Activated T-cell treated with anti-CD3 and anti-CD28 coated beads for 48 hours (primary cell): ENCODE results near the gene RASSF9.

Experiments used
- DNase-seq: peaks from one replicate; pipeline ENCODE4 v3.0.0-alpha.2; 2020; ENCODE audit warnings: low read depth

Gene RASSF9

DNA sequence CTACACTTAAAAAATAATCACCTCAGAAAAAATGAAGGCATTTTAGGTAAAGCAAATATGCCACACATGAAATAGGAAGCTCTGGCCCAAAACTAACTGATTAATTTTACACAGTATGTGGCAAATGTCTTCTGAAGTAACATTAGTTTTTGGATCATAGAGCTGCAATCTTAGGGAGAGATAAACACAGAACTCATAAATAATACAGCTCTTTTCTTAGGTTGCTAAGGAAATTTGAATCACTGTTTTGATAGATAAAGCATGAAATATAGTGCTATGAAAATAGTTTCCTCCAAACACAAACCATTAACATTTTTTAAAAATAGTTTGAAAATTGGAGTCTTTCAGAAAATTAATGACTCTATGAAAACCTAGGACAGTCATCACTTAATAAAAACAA lies 15.0 kb downstream of the RASSF9 start:
- no peak for DNase-seq

DNA sequence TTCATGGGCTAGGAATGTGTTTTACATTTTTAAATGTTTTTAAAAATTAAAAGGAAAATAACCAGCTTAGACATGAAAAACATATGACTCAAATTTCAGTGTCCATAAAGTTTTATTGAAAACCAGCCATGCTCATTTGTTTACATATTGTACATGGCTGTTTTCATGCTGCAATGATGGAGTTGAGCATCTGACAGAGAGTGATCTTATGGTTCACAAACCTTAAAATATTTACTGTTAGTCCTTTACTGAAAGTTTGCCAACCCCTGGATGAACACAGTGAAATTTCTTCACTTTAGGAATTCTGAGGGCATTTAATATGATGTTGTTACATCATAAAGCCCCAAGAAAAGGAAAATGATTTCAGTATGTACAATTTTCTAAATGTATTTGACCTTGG lies 16.1 kb downstream of the RASSF9 start:
- no peak for DNase-seq

DNA sequence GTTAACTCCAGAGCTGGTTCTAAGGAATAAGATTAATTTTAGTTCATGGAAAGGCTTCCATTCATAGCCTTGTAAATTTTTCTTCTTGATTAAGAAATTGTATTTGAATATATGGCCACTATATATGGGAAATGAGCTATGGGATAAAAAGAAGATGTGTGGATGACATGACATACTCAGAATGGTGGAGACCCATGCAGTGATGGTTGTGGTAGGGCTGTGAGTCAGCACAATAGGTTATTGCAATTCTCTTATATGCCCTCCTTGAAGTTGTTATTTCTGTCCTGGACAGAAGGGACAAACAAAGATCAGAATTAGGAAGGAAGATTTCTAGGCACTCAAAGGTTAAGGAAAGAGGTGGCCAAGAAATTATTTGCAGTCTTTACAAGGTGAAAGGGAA lies 21.5 kb downstream of the RASSF9 start:
- no peak for DNase-seq

DNA sequence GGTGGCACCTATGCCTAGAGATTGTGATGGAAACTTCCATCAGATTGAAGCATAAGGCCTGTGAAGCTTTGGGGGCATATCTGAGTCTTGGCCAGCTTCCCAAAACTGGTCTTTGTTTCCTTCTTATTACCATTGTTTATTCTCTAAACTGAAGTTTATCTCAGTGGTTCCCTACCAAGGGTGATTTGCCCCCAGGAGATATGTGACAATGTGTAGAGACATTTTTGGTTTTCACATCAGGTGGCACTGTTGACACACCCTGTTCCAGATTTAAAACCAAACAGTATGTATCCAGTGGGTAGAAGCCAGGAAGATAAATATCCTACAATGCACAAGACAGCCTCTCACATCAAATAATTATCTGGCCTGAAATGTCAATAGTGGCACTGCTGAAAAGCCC lies 22.1 kb downstream of the RASSF9 start:
- no peak for DNase-seq

- DNase-seq, result no peak
Observed at GRCh38 chr12:85809500-85809899, 26.7 kb downstream of the RASSF9 start.

GRCh38 chr12:85807730-85808129 lies 28.5 kb downstream of the RASSF9 start:
- DNase-seq, result no peak

DNA sequence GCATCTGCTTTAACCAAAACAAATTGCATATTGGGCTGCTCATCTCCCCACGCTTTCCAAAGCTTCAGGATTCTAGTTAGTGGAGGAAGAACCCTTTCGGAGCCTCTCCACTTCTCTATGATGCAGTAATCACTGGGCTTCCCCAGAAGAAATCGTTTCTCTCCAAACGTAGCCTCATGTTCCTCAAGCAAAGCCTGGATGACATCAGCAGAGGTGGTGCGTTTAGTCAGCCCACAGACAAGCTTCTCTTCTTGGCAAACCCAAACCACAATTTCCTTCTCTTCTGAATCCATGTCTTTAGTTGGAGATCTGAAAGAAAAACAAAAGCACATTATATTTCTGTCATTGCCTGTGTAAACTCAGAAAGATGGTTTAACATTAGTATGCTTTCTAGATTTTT lies 30.6 kb downstream of the RASSF9 start:
- DNase-seq, result no peak

DNA sequence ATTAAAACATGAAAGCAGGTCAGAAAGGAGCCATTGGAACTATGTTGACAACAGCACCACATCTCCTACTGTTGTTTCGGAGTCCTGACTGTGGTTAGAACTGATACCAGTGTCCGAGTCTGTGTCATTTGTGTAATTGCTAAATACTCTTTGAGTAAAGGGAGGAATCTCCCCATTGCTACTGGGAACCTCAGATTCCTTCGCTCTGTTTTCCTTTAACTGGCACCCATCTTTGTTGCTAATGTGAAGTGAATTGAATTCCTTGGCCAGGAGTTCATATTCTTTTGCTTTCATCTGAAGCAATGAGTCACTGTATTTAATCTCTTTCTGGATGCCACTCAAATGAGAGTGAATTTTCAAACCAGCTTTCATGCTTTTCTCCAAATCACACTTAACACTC lies 31.5 kb downstream of the RASSF9 start:
- DNase-seq, result no peak

DNA sequence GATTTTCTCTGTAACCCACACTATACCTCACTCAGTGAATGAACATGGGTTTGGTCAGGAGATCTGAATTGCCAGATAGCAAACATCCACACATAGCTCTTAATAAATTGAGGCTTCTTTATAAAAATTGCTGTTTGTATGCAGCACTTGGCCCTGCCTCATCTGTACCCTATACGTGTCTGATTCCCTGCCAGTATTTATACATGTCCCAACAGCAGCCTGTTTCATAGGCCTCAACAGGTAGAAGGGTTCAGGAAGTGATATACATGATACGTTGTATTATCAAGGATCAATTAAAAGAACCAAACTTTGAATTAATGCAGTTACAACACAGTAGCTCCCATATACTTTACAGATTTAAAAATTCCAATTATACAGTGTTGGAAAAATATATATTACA lies 32.3 kb downstream of the RASSF9 start:
- no peak for DNase-seq

GRCh38 chr12:85803231-85803630 lies 33.0 kb downstream of the RASSF9 start:
- no peak for DNase-seq

GRCh38 chr12:85798122-85798521 lies 38.1 kb downstream of the RASSF9 start:
- DNase-seq, result no peak

DNA sequence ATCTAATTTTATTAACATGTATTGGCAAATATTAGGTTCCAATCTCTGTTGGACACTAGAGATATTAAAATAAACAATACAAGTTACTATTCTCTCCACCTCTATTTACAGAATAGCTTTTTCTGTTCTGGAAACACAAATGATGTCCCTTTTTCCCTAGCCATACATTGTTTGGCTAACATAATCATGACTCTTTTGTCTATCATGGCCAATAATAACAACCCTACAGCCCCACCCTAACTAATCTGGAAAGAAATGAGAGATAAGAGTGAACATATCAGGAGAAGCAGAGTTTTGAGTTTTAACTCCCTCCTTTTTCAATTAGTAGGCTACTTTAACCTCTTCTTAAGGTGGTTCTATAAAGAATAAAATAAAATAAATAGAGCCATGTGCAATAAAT lies 40.2 kb downstream of the RASSF9 start:
- DNase-seq, result no peak

GRCh38 chr12:85794531-85794930 lies 41.7 kb downstream of the RASSF9 start:
- DNase-seq, result no peak

- DNase-seq, result no peak
Observed at GRCh38 chr12:85784096-85784720, 52.0 kb downstream of the RASSF9 start.

- DNase-seq, result no peak
Observed at GRCh38 chr12:85782711-85783110, 53.5 kb downstream of the RASSF9 start.

DNA sequence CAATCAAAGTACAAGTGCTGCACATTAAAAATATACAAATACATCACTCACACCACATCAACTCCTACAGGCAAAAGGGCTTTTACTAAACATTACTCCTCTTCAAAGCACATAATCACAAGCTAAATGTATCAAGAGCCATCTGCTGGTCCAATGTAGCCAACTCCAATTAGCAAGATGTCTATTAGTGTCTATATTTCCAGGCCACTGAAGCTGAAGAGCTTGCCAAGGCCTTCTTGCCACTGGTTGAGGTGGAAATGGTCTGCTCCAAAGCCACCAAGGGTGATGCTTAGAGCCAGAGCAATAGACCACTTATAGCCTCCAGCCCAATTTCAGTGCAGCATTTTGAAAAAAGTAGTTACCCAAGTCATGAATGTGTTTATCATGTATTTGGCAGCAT lies 54.4 kb downstream of the RASSF9 start:
- no peak for DNase-seq

- no peak for DNase-seq
Observed at GRCh38 chr12:85779768-85780167, 56.4 kb downstream of the RASSF9 start.

- DNase-seq, result no peak
Observed at GRCh38 chr12:85775091-85775490, 61.1 kb downstream of the RASSF9 start.

DNA sequence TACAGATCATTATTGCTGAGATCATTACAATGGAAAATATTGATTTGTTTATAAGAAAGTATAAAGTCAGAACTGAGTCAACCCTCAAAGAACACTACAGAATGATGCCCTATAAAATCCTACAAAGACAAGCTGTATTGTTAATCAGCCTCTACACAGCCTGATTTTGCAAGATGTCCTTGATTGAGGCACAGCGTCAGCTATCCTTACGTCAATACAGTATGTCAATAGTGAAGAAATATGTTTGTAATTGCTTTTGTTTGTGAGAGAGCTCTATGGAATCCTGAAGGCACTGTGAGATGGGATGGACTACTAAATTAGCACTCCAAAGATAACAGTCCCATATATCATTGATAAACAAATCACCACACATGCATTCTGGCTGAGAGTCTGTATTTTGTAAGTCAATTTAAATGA lies 70.7 kb downstream of the RASSF9 start:
- DNase-seq, result no peak

GRCh38 chr12:85759623-85760022 lies 76.6 kb downstream of the RASSF9 start:
- DNase-seq, result no peak

GRCh38 chr12:85759091-85759490 lies 77.1 kb downstream of the RASSF9 start:
- DNase-seq, result no peak

DNA sequence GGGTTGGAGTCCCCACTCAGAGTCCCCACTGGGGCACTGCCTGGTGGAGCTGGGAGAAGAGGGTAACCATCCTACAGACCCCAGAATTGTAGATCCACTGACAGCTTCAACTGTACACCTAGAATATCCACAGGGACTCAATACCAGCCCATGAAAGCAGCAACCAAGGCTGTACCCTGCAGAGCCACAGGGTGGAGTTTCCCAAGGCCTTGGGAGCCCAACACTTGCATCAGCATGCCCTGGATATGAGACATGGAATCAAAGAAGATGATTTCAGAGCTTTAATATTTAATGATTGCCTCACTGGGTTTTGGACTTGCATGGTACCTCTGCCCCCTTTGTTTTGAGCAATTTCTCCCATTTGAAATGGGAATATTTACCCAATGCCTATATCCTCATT lies 80.4 kb downstream of the RASSF9 start:
- DNase-seq, result no peak
